Ascending aorta (tissue), 2 donors: ENCODE data around the gene FST. TPM values are rescaled to one million over a fixed set of nuclear protein-coding genes. Genes with fewer than 3 reads are reported as not detected.

ENCODE experiments used
- DNase-seq, 2 donors: peaks; one replicate each; pipeline ENCODE4 v3.0.0-alpha.2; 2019; ENCODE audit warnings: low spot score in 2 of 2
- H3K27ac ChIP-seq, 2 donors: fragments of 200-600 bp; sonication (generic); one replicate each; pipeline ENCODE4 v1.5.1; 2016 to 2017; ENCODE audit warnings: mild to moderate bottlenecking in 1 of 2
- H3K27me3 ChIP-seq: fragments of 200-600 bp; sonication (generic); one replicate; pipeline ENCODE4 v1.5.1; 2017
- H3K36me3 ChIP-seq, 2 donors: fragments of 200-600 bp; sonication (generic); one replicate each; pipeline ENCODE4 v1.5.1; 2016
- H3K4me1 ChIP-seq, 2 donors: fragments of 200-600 bp; sonication (generic); one replicate each; pipeline ENCODE4 v1.5.1; 2016 to 2017; ENCODE audit warnings: mild to moderate bottlenecking in 1 of 2
- H3K4me3 ChIP-seq, 2 donors: fragments of 200-600 bp; sonication (generic); one replicate each; pipeline ENCODE4 v1.5.1; 2016 to 2017; ENCODE audit warnings: mild to moderate bottlenecking in 1 of 2
- H3K9me3 ChIP-seq, 2 donors: fragments of 200-600 bp; sonication (generic); one replicate each; pipeline ENCODE4 v1.5.1; 2016
- CTCF ChIP-seq, 3 experiments: fragments of 200-600 bp in 2 of 3; fragments of 450-650 bp in 1 of 3; sonication (generic) in 2 of 3; IDR thresholded peaks; one replicate each; pipeline ENCODE4 v1.5.1; 2016 to 2019; ENCODE audit warnings: antibody characterized with exemption in 3 of 3, mild to moderate bottlenecking in 1 of 3, moderate library complexity in 1 of 3
- intact Hi-C: fragments of 100-400 bp; cut with DNase I; formaldehyde crosslinking; loops from one replicate; pipeline ENCODE4 v1.15.1; 2023
- total RNA-seq: library from RNA; depleted of rRNA; stranded (reverse); fragments of >200 nt; gene quantifications from one replicate; pipeline ENCODE4 v1.1.0, GENCODE V29; 2016

The FST gene
- total RNA-seq, 1 donor from 2014 or later, result 0.21 TPM

GRCh38 chr5:53464722-53465121 is 15.7 kb upstream of the FST start:
- Histone ChIP-seq H3K4me3 (no peak overlapping the region), H3K4me1 (no peaks in the 10 kb centered on the region), H3K9me3 (no peaks in the 10 kb centered on the region), H3K36me3 (no peaks in the 10 kb centered on the region), H3K27me3 (no peaks in the 10 kb centered on the region), H3K27ac (no peak overlapping the region)
- TF ChIP-seq CTCF (IDR thresholded peaks at IDR 0.05), result no peak
- no peak for DNase-seq
- intact Hi-C loops, result no loop called here

GRCh38 chr5:53469946-53470687 is 10.3 kb upstream of the FST start:
- Histone ChIP-seq H3K36me3 (no peaks in the 10 kb centered on the region), H3K9me3 (no peaks in the 10 kb centered on the region), H3K4me1 (no peaks in the 10 kb centered on the region), H3K27ac (no peak overlapping the region), H3K4me3 (no peak overlapping the region), H3K27me3 (no peaks in the 10 kb centered on the region)
- DNase-seq, result no peak
- intact Hi-C loops, result no loop called here
- TF ChIP-seq CTCF (IDR thresholded peaks at IDR 0.05), result no peak

- intact Hi-C loops, result no loop called here
Measured at GRCh38 chr5:53472279-53472678, 8.2 kb upstream of the FST start.

GRCh38 chr5:53472720-53473510 is 7.5 kb upstream of the FST start:
- intact Hi-C loops, result no loop called here
- H3K4me1 ChIP-seq, result no peaks in the 10 kb centered on the region
- H3K4me3 ChIP-seq, result no peak overlapping the region
- H3K9me3 ChIP-seq, result no peaks in the 10 kb centered on the region
- DNase-seq, result no peak
- no peaks in the 10 kb centered on the region for H3K36me3 ChIP-seq
- no peak overlapping the region for H3K27ac ChIP-seq
- no peak for TF ChIP-seq CTCF (IDR thresholded peaks at IDR 0.05)
- H3K27me3 ChIP-seq, result no peaks in the 10 kb centered on the region

More at GRCh38 chr5:53472279-53472678, 8.2 kb upstream of the FST start:
- no peaks in the 10 kb centered on the region for H3K36me3 ChIP-seq
- no peak for TF ChIP-seq CTCF (IDR thresholded peaks at IDR 0.05)
- no peak overlapping the region for H3K27ac ChIP-seq
- no peak for DNase-seq
- no peaks in the 10 kb centered on the region for H3K9me3 ChIP-seq
- no peak overlapping the region for H3K4me3 ChIP-seq
- no peaks in the 10 kb centered on the region for H3K27me3 ChIP-seq
- no peaks in the 10 kb centered on the region for H3K4me1 ChIP-seq

- DNase-seq, result no peak
- H3K4me1 ChIP-seq, result no peaks in the 10 kb centered on the region
- TF ChIP-seq CTCF (IDR thresholded peaks at IDR 0.05), result no peak
- no peaks in the 10 kb centered on the region for H3K36me3 ChIP-seq
- H3K27ac ChIP-seq, result no peak overlapping the region
- no peak overlapping the region for H3K4me3 ChIP-seq
- no peaks in the 10 kb centered on the region for H3K9me3 ChIP-seq
- H3K27me3 ChIP-seq, result no peaks in the 10 kb centered on the region
- intact Hi-C loops, result no loop called here
Measured at GRCh38 chr5:53473633-53474032, 6.8 kb upstream of the FST start.
